Peyer's patch (tissue), 4 donors: ENCODE measurements around the gene LRRN2. TPM values are rescaled to one million over a fixed set of nuclear protein-coding genes. Genes with fewer than 3 reads are reported as not detected.

ENCODE experiments used
- DNase-seq, 3 donors: peaks; one replicate each; pipeline ENCODE4 v3.0.0-alpha.2; 2017 to 2019
- H3K27ac ChIP-seq, 4 donors: fragments of 200-600 bp; sonication (generic); one replicate each; pipeline ENCODE4 v1.5.1; 2016 to 2019
- H3K27me3 ChIP-seq, 2 donors: fragments of 200-600 bp; sonication (generic); one replicate each; pipeline ENCODE4 v1.5.1; 2019
- H3K36me3 ChIP-seq, 3 donors: fragments of 200-600 bp; sonication (generic); one replicate each; pipeline ENCODE4 v1.5.1; 2016 to 2019
- H3K4me1 ChIP-seq, 4 donors: fragments of 200-600 bp; sonication (generic); one replicate each; pipeline ENCODE4 v1.5.1; 2016 to 2019
- H3K4me3 ChIP-seq, 4 donors: fragments of 200-600 bp; sonication (generic); 1 replicate in 3 of 4; 2 replicates in 1 of 4; pipeline ENCODE4 v1.5.1; 2016 to 2019; ENCODE audit warnings: mild to moderate bottlenecking in 1 of 4
- H3K9me3 ChIP-seq, 4 donors: fragments of 200-600 bp; sonication (generic); one replicate each; pipeline ENCODE4 v1.5.1; 2016 to 2019; ENCODE audit warnings: mild to moderate bottlenecking in 1 of 4
- CTCF ChIP-seq, 6 experiments: fragments of 450-650 bp in 4 of 6; fragments of 200-600 bp in 2 of 6; sonication (generic) in 1 of 6; IDR thresholded peaks; one replicate each; pipeline ENCODE4 v1.5.1; 2017 to 2019; ENCODE audit warnings: antibody characterized with exemption in 6 of 6, mild to moderate bottlenecking in 3 of 6, moderate library complexity in 1 of 6
- POLR2A ChIP-seq, 2 donors: fragments of 450-650 bp; IDR thresholded peaks; one replicate each; pipeline ENCODE4 v1.5.1; 2017; ENCODE audit warnings: antibody characterized with exemption in 2 of 2, mild to moderate bottlenecking in 2 of 2, moderate library complexity in 2 of 2
- total RNA-seq, 4 donors: library from RNA; depleted of rRNA; stranded (reverse); fragments of >200 nt; gene quantifications; one replicate each; pipeline ENCODE4 v1.1.0, GENCODE V29; 2016

Gene LRRN2
- total RNA-seq, 4 donors from 2014 or later, result 0.66 to 1.6 (median 0.70) TPM; not detected in 1

- Histone ChIP-seq H3K27ac (no peak overlapping the region), H3K9me3 (no peaks in the 10 kb centered on the region), H3K36me3 (no peaks in the 10 kb centered on the region), H3K4me1 (no peaks in the 10 kb centered on the region), H3K4me3 (no peak overlapping the region), H3K27me3 (no peaks in the 10 kb centered on the region)
- no peak for TF ChIP-seq POLR2A (IDR thresholded peaks at IDR 0.05)
- TF ChIP-seq CTCF (IDR thresholded peaks at IDR 0.05), result no peak
- DNase-seq, result peak in 1 of 3 donors; percentile 15
These were observed 84.6 kb downstream of the LRRN2 start for GRCh38 chr1:204600968-204601367.

DNA sequence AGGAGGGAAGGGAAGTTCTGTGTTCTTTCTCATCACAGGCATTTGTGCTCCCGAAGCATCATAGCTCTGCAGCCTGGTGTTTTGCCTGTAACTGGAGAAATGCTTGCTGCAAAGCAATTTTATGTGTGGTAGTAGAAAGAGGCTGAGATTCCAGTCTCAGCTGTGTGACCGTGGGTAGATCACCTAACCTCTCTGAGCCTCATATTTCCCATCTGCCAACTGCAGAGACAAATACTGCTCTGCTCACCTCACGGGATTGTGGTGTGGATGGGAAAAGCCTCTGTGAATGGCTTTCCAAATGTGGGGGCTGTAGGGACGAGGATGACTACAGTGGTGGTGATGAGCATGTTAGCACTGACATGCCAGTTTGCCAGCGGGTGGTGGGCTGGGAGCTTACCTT, 85.3 kb downstream of the LRRN2 start:
- no peak for TF ChIP-seq CTCF (IDR thresholded peaks at IDR 0.05)
- no peak for TF ChIP-seq POLR2A (IDR thresholded peaks at IDR 0.05)
- Histone ChIP-seq H3K27ac (no peak overlapping the region), H3K9me3 (no peaks in the 10 kb centered on the region), H3K4me3 (no peak overlapping the region), H3K4me1 (no peaks in the 10 kb centered on the region), H3K36me3 (no peaks in the 10 kb centered on the region), H3K27me3 (no peaks in the 10 kb centered on the region)
- peak in 1 of 3 donors; percentile 6 for DNase-seq

DNA sequence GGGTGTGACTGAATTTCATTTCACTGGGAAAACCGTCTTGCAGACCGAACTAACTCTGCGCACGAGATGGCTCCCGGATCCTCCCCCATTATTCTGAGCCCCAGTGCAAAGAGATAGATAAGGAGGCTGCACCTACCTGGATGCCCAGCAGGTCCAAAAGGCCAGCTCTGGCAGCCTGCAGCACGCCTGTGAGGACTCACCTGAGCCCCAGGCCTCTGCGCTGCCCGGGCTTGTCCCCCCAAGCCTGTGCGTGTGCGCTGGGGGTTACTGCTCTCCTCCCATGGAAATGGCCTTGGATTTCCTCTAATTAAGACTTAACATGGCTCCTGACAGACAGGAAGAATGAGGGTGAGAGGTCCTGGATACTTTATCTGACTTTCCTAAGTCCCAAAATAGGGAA, 85.9 kb downstream of the LRRN2 start:
- no peaks in the 10 kb centered on the region for H3K36me3 ChIP-seq
- H3K4me3 ChIP-seq, result no peak overlapping the region
- H3K9me3 ChIP-seq, result no peaks in the 10 kb centered on the region

DNA sequence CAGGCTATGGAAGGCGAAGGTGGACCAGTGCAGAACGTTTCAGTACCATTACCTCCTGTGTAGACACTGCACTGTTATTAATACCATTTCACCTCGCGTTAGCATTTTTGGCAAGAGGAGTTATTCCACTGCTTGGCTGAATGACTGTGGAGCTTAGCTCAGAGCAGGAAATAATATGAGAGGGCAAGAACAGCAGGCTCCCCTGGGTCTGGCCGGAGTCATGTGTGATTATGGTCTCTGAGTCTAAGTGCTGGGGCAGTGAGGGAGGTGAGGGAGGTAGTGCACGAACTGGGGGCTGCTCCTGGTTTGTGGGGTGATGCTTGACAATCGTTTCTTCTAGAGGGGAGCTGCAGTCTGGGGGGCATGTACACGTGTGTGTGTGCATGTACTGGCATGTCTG, 86.4 kb downstream of the LRRN2 start:
- H3K9me3 ChIP-seq, result no peaks in the 10 kb centered on the region
- H3K36me3 ChIP-seq, result no peaks in the 10 kb centered on the region
- H3K27ac ChIP-seq, result no peak overlapping the region
- no peaks in the 10 kb centered on the region for H3K4me1 ChIP-seq
- H3K4me3 ChIP-seq, result no peak overlapping the region
- TF ChIP-seq CTCF (IDR thresholded peaks at IDR 0.05) (no peak), POLR2A (IDR thresholded peaks at IDR 0.05) (no peak)
- DNase-seq, result peak in 1 of 3 donors; percentile 7
- no peaks in the 10 kb centered on the region for H3K27me3 ChIP-seq

More for the DNA sequence above, 85.9 kb downstream of the LRRN2 start:
- no peaks in the 10 kb centered on the region for H3K4me1 ChIP-seq
- no peak overlapping the region for H3K27ac ChIP-seq
- no peaks in the 10 kb centered on the region for H3K27me3 ChIP-seq
- DNase-seq, result peak in 1 of 3 donors; percentile 23
- TF ChIP-seq POLR2A (IDR thresholded peaks at IDR 0.05) (no peak), CTCF (IDR thresholded peaks at IDR 0.05) (no peak)

- Histone ChIP-seq H3K36me3 (no peaks in the 10 kb centered on the region), H3K27ac (no peak overlapping the region), H3K4me1 (no peaks in the 10 kb centered on the region), H3K27me3 (no peaks in the 10 kb centered on the region), H3K9me3 (no peaks in the 10 kb centered on the region), H3K4me3 (no peak overlapping the region)
- no peak for TF ChIP-seq POLR2A (IDR thresholded peaks at IDR 0.05)
- TF ChIP-seq CTCF (IDR thresholded peaks at IDR 0.05), result no peak
- DNase-seq, result no peak
These were observed 87.1 kb downstream of the LRRN2 start for GRCh38 chr1:204598319-204598969.
